ENCODE measurements around the gene DIAPH2.

The DIAPH2 gene

DNA sequence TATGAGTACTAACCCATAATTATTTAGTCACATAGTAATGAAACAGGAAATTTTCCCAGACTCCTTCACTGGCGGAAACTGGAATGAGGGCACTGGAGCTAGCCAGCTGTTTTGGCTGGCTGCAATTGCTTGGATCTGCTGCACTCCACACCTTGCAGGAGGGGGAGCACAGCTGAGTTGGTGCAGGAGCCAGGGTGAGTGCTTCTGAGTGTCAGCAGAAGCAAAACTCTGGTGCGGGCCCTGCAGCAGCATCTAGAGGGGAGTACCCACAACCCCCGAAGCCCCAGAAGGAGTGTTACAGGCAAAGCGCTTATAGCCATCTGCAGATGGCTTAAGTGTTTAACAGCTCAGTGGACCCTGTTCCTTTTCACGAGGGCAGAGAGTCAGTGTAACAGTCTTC lies 295.1 kb downstream of the DIAPH2 start:
- DNase-seq: peak; percentile 34

DNA sequence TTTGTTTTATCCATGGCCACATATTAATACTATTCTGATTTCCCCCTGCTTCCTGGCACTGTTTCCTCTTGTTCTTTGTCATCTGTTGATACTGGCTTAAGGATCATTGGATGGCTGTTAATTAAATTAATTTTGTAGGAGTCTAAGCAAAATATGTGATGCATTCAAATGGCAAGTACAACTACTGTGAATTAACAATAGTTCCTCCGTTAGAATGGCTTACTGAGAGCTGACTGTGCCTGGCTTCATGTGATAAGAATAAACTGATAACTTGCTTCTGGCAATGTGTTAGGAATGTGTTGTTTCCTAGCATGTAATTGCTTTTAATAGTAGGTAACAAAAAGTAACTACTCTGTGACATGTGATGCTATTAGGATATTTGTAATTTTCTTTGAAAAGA lies 297.5 kb downstream of the DIAPH2 start:
- no peak for DNase-seq

DNA sequence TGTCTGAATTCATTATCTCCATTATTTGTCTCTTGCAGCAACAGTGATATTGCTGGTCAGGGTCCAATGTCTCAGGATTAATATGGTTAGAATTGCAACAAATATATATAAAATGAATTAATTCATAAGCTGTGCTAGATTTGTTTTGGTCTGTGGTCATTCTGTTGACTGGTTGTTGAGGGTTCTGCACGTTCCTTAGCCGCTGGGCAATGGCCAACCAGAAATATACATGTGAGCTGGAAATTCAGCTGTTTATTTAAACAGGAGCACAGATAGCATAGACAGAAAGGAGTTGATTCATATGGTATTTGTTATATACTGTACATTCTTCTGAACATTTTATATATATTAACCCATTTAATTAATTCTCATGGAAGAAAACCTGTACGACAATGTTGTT lies 299.9 kb downstream of the DIAPH2 start:
- DNase-seq: no peak

DNA sequence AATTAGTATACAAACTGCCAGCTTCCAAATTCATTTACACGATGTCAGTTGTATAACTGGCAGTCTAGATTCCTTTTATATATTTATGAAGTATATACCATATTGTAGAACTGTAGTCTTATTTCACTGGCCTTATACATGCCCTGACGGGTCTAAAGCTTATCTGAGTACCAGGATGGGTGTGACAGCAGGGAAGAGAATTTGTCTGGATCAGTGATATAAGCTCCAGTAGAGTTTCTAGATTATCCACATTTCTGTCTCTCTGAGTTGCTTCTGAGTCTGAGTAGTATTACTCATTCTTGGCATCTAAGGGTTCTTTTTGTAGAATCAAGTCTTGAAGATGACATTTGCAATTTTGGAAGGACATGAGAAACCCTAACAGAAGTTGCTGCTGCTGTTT lies 300.4 kb downstream of the DIAPH2 start:
- no peak for DNase-seq

- DNase-seq: no peak
These were observed 302.6 kb downstream of the DIAPH2 start for GRCh38 chrX:96987228-96987627.

DNA sequence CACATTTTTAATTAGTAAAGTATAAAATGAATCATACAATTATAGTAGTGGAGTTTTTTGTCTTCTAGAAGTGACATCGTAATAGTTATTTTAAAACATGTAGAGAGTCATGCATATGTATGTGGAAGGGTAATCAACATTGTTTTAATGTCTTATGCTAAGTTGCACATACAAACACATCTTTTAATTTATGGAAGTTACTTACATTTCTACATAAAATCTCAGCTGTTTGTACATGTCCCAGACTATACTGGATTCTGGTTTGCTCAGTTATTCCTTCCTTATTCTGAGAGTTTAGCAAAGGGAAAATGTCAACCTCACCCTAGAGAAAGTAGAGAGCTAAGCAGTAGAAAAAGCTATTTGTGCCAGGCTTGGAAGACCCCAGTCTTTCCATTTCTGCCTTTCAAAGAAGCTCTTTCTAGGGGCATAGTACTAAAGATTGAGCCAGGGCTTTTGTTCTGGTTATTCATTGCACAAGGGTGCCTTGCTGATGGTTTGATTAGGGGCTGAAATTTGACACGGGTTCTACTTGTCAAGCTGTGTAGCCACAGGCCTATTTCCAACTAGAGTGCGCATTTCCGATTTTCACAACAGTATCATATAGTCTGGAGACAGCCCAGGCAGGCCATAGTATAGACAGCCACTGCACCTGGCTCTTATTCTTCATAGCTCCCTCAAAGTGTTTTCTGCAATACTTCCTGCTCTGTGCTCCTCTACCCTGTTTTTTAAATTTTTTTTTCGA lies 305.4 kb downstream of the DIAPH2 start:
- DNase-seq: no peak

DNA sequence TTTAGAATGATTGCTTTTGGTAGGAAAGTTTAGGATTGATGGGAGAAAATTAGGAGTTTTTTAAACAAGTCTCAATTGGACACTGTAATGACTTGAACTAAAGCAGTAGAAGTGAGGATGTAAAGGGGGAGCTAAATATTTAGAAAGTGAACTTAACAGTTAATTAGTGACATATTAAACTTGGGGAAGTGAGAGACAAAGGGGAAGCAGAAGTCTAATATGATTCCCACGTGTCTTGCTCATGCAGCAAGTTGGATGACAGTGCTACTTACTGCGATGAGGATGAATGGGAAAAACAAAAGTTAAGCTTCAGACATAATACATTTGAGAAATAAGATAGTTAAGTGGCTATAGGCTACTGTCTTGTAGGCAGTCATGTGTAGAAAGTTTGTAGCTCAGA lies 309.5 kb downstream of the DIAPH2 start:
- no peak for DNase-seq

DNA sequence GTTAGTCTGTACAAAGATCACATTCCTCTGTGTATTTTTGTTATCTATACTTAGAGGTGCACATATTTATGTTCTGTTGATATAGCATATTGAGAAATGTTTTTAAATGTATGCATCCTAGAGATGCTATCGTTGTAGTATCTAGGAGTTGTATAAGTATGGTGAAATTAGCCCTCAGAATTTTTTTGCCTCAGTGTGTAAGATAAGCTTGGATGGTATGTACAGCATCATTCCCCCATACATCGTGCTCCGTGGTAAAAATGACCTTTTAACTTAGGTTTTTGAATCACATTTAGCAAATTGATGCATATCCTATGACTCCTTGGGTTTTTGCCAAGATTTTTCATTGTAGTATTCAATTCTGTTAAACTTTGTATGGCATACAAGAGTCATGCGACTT lies 312.6 kb downstream of the DIAPH2 start:
- no peak for DNase-seq

GRCh38 chrX:97000682-97001368 lies 316.2 kb downstream of the DIAPH2 start:
- DNase-seq: no peak

GRCh38 chrX:97006167-97006566 lies 321.5 kb downstream of the DIAPH2 start:
- DNase-seq: no peak

- no peak for DNase-seq
These were observed 324.7 kb downstream of the DIAPH2 start for GRCh38 chrX:97009391-97009790.

DNA sequence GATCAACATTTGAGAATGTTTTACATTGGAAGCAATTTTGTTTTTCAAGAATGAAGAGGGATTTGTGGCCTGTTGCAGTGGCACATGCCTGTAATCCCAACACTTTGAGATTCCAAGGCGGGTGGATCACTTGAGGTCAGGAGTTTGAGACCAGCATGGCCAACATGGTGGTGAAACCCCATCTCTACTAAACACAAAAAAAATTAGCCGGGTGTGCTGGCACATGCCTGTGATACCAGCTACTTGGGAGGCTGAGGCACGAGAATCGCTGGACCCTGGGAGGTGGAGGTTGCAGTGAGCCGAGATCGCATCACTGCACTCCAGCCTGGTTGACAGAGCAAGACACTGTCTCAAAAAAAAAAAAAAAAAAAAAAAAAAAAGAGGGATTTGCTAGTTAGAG lies 326.9 kb downstream of the DIAPH2 start:
- DNase-seq: no peak

- no peak for DNase-seq
These were observed 331.5 kb downstream of the DIAPH2 start for GRCh38 chrX:97016106-97016505.

DNA sequence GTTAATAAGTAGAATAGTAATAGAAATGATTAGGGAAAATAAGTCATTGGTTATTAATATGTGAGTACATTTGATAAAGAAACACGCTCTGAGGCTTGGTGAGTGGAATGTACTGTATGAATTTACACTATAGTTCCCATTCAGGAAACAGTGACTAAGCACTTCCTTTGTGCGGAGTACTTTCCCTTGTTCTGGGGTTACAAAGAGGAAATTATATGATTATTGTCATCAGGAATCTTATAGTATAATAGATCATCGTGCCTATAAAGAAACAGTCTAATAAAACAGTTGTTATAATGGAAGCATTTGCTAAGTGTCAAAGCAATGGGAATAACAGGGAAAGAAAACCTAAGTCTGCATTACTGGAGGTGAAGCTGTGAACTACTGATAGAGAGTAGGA lies 337.0 kb downstream of the DIAPH2 start:
- DNase-seq: no peak

GRCh38 chrX:97026406-97026805 lies 341.8 kb downstream of the DIAPH2 start:
- no peak for DNase-seq

DNA sequence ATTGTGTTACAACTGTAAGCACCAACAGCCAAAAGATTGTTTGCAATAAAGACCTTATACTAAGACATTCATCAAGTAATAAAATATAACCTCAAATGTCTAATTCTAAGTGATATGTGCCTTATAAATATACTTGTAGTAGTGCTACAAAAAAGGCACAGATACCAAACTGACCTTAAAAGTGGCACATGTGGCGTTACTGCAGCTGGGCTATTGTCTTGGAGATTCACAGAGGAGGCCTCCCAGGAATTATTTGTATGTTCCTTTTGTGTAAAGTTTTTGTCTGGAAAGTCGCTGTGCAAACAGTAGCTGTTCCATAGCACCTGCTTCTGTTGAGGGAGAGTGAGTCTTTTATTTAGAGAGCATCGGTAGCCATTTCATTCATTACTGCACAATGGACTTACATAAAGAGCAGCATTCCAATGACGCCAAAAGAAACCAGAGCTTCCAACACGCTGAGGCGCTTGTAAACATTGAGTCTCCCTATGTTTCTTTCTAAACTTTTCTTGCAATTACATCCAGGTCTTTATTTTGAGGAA lies 342.8 kb downstream of the DIAPH2 start:
- DNase-seq: no peak

GRCh38 chrX:97030463-97030862 lies 345.8 kb downstream of the DIAPH2 start:
- no peak for DNase-seq

DNA sequence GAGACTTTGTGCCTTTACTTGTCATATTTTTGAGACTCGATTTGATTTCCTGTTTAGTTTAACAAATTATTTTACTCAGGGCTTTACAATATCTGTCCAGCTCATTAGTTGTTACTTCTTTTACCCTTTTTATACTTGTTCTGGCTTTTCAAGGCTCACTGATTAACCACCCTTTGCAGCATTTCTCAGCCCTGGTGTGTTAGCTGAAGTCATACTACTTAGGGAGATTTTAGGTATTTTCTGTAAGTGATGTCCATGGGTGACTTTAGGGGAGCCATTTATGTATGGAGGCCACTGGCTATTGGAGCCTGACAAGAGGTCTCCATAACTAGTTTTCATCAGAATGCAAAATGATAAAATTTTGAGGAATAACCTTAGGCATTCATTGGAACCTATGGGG lies 346.3 kb downstream of the DIAPH2 start:
- no peak for DNase-seq

DNA sequence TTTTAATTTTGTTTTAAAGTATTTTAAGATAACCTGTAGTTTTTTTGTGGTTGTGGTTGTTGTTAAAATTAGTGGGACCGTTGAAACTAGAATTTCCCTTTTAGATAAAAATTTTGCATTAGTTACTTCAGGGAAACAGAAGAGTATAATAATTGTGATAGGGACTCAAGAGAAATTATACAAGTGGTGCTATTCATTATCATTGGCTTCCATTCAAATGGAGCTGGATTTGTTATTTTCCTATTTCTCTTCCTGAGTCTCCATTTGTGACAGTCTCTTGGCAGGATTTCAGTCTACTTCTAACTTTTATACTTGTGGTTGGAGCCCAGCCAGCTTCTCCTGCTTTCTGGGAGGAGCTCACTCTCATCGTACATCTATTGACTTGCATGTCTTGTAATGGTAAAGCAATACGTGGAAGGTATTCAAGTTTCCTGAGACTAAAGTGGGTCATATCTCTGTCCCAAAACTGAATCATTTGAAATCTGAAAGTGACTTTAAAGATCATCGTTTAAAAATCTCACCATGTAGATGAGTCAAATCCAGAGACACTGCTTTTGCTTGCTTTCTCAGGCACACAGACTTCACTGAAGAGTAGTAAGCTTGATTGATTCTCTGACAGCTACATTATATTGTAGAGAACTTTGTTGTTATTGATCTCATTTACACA lies 354.9 kb downstream of the DIAPH2 start:
- no peak for DNase-seq

- no peak for DNase-seq
These were observed 360.8 kb downstream of the DIAPH2 start for GRCh38 chrX:97045470-97045869.

DNA sequence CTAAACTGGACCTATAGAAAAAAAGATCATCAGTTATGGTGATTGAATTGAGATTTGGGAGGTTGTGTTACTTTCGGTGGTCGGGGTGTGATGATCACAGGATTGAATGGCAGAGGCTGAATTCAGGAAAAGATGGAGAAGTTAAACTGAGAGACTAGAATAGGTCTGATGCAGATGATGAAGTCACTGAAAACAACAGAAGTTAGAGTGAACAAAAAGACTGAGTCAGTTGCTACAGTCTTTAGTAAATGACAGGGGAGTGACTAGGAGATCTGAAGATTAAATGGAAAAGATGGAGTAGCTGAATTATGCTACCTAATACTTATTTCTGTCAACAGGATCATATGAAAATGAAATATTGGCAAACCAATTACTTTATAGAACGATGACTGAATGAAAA lies 362.2 kb downstream of the DIAPH2 start:
- no peak for DNase-seq

GRCh38 chrX:97050392-97050791 lies 365.8 kb downstream of the DIAPH2 start:
- no peak for DNase-seq

DNA sequence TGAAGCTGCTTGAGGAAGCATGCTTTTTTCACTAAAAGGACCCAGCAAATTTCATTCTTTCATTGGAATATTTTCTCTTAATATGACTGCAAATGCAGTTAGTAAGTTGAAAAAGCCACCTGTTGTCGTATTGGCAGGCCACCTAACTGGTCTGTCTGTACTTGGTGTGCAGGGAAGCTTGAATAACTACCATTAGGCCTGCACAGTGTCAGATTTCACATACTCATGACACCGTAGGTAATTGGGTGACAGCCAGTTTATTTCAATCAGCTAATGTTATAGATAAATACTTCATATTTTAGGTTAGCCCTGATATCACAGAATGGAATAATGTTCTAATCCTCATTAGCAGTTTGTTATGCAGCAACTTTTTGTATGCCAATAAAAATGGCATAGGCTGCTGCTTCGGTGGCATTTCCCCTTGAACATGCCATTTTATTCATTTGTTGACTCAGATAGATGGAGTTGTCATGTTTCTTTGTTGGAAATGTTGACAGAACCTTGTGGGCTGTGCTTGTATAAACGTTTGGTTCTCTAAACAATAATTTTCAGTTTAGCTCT lies 372.8 kb downstream of the DIAPH2 start:
- no peak for DNase-seq

DNA sequence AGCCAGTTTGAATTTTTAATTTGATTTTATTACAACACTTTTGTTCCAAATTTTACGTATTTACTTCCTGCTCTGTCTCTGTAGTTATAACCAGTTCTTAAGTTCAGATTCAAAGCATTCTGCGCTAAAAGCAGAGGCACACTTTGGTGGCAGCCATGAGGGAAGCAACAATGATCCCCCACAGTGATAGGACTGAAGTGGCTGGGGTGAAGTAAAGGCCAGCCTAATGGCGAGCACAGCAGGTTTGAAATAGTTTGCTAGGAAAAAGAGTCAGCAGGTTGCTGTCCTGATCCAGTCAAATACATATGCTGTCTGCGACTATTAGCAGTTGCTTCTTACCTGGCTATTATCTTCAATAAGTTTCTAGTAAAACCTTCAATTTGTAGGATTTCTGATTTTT lies 375.4 kb downstream of the DIAPH2 start:
- DNase-seq: no peak
